WTC11 (cell line): ENCODE data around the gene SYNM. TPM values are rescaled to one million over a fixed set of nuclear protein-coding genes. Genes with fewer than 3 reads are reported as not detected.
A peak's percentile ranks its signal among the peaks of the same experiment; 100 is the strongest.

Experiments
- ATAC-seq: fragments of 200-7000 bp; cut with Tn5 transposase; 2 replicates; pipeline ENCODE4 v1.10.0; 2021; ENCODE audit warnings: mild to moderate bottlenecking, moderate library complexity
- CTCF ChIA-PET: fragments of 300-600 bp; sonication (Branson Sonifier 250); formaldehyde crosslinking; loops from one replicate; lab custom pipeline; 2021; ENCODE audit warnings: antibody characterized with exemption; lab: Charles Lee
- POLR2A ChIA-PET: fragments of 350-600 bp; sonication (Branson Sonifier 250); formaldehyde crosslinking; loops from one replicate; lab custom pipeline; 2021; ENCODE audit warnings: antibody characterized with exemption; lab: Charles Lee
- DNase-seq: peaks from one replicate; pipeline ENCODE4 v3.0.0; 2021; ENCODE audit warnings: low spot score
- H3K27ac Mint-ChIP-seq: 2 replicates; pipeline ENCODE4 v1.8.0; 2021; ENCODE audit warnings: mixed read lengths
- H3K27me3 Mint-ChIP-seq: 2 replicates; pipeline ENCODE4 v1.8.0; 2021; ENCODE audit warnings: low read depth, mild to moderate bottlenecking, moderate library complexity, mixed read lengths
- H3K36me3 Mint-ChIP-seq: 2 replicates; pipeline ENCODE4 v1.8.0; 2021; ENCODE audit warnings: mixed read lengths
- H3K4me1 Mint-ChIP-seq: 2 replicates; pipeline ENCODE4 v1.8.0; 2022; ENCODE audit warnings: mixed read lengths
- H3K4me3 Mint-ChIP-seq: 2 replicates; pipeline ENCODE4 v1.8.0; 2021; ENCODE audit warnings: mild to moderate bottlenecking, moderate library complexity, mixed read lengths
- H3K9me3 Mint-ChIP-seq: 2 replicates; pipeline ENCODE4 v1.8.0; 2021; ENCODE audit warnings: mixed read lengths
- ELF4 ChIP-seq: sonication (generic); formaldehyde crosslinking; IDR thresholded peaks from 2 replicates; pipeline ENCODE4 v1.8.1; 2022; ENCODE audit warnings: low read depth, mild to moderate bottlenecking, moderate library complexity, missing genetic modification reagents
- EMX1 ChIP-seq: fragments of 250-450 bp; sonication (Bioruptor Pico); IDR thresholded peaks from 2 replicates; pipeline ENCODE4 v1.8.0; 2021; ENCODE audit warnings: mild to moderate bottlenecking
- FOXJ3 ChIP-seq: sonication (generic); formaldehyde crosslinking; IDR thresholded peaks from 2 replicates; pipeline ENCODE4 v1.9.0; 2021; ENCODE audit warnings: missing genetic modification reagents, mild to moderate bottlenecking, borderline replicate concordance
- GABPB1 ChIP-seq: sonication (generic); formaldehyde crosslinking; IDR thresholded peaks from 2 replicates; pipeline ENCODE4 v1.8.1; 2023; ENCODE audit warnings: mild to moderate bottlenecking, missing genetic modification reagents
- HMGXB4 ChIP-seq: sonication (generic); formaldehyde crosslinking; IDR thresholded peaks from 2 replicates; pipeline ENCODE4 v1.8.1; 2023; ENCODE audit warnings: mild to moderate bottlenecking, moderate library complexity, missing genetic modification reagents
- JUN ChIP-seq: sonication (generic); formaldehyde crosslinking; IDR thresholded peaks from 2 replicates; pipeline ENCODE4 v1.8.0; 2023; ENCODE audit warnings: mild to moderate bottlenecking, missing genetic modification reagents
- NFYB ChIP-seq: sonication (generic); formaldehyde crosslinking; conservative IDR thresholded peaks from 2 replicates; pipeline ENCODE4 v1.8.0; 2022; ENCODE audit warnings: low read depth, missing genetic modification reagents
- PRDM15 ChIP-seq: sonication (generic); formaldehyde crosslinking; IDR thresholded peaks from 2 replicates; pipeline ENCODE4 v1.8.0; 2022; ENCODE audit warnings: missing genetic modification reagents
- TEAD4 ChIP-seq: sonication (generic); formaldehyde crosslinking; IDR thresholded peaks from 2 replicates; pipeline ENCODE4 v1.8.0; 2022; ENCODE audit warnings: mild to moderate bottlenecking, missing genetic modification reagents
- USF1 ChIP-seq: sonication (generic); formaldehyde crosslinking; IDR thresholded peaks from 2 replicates; pipeline ENCODE4 v1.8.0; 2022; ENCODE audit warnings: mild to moderate bottlenecking, missing genetic modification reagents
- ZBTB43 ChIP-seq: sonication (generic); formaldehyde crosslinking; IDR thresholded peaks from 2 replicates; pipeline ENCODE4 v1.8.1; 2023; ENCODE audit warnings: mild to moderate bottlenecking, missing genetic modification reagents
- ZNF121 ChIP-seq: sonication (generic); formaldehyde crosslinking; IDR thresholded peaks from 2 replicates; pipeline ENCODE4 v1.8.0; 2023; ENCODE audit warnings: missing genetic modification reagents
- ZNF317 ChIP-seq: sonication (generic); formaldehyde crosslinking; IDR thresholded peaks from 2 replicates; pipeline ENCODE4 v1.8.1; 2023; ENCODE audit warnings: low read depth, mild to moderate bottlenecking, moderate library complexity, missing genetic modification reagents, borderline replicate concordance
- ZNF423 ChIP-seq: fragments of 250-450 bp; sonication (Bioruptor Pico); IDR thresholded peaks from 2 replicates; pipeline ENCODE4 v2.1.2; 2022; ENCODE audit warnings: mild to moderate bottlenecking, moderate library complexity
- total RNA-seq: library from RNA; stranded (reverse); gene quantifications from 3 replicates; pipeline ENCODE4 v1.2.3, GENCODE V29; 2021

The SYNM gene
- total RNA-seq, 1 experiment from 2014 or later, result 2.2 TPM

- POLR2A ChIA-PET, result no interaction called here
These were observed 26.7 kb downstream of the SYNM start for GRCh38 chr15:99131441-99132023.

GRCh38 chr15:99132122-99132521, 27.2 kb downstream of the SYNM start:
- Mint-ChIP-seq H3K27ac (no peak overlapping the region), H3K27me3 (no peaks in the 10 kb centered on the region), H3K4me1 (peaks cover 8% of the 10 kb centered on the region), H3K4me3 (no peak overlapping the region), H3K36me3 (peaks cover 2% of the 10 kb centered on the region; the same call in 1 of the 2 replicates), H3K9me3 (no peaks in the 10 kb centered on the region)
- ATAC-seq (no peak), DNase-seq (no peak)
- CTCF ChIA-PET, result interaction anchor here (1.5 kb wide), 1 partner anchor 10 kb away, joined by 4 read pairs; no protein-coding TSS in a partner anchor
- no peak for TF ChIP-seq JUN (CRISPR knock-in tag)
- no peak for TF ChIP-seq PRDM15
- TF ChIP-seq ZBTB43 (CRISPR knock-in tag), result no peak
- POLR2A ChIA-PET, result no interaction called here

More at GRCh38 chr15:99131441-99132023, 26.7 kb downstream of the SYNM start:
- no peak for ATAC-seq
- TF ChIP-seq NFYB (no peak), GABPB1 (0 out of 2 replicates have a peak, but pooled peaks have one; percentile 17)
- TF ChIP-seq, all 79 proteins: peak for 1
- CTCF ChIA-PET, result interaction anchor here (0.9 kb wide), 1 partner anchor 26 kb away, joined by 4 read pairs; the partner anchor contains the start of gene SYNM
- no peak overlapping the region for H3K27ac Mint-ChIP-seq
- no peaks in the 10 kb centered on the region; the same call in 1 of the 2 replicates for H3K36me3 Mint-ChIP-seq
- H3K4me1 Mint-ChIP-seq, result 0 out of 2 replicates have a peak, but pooled peaks cover 2% of the 10 kb centered on the region
- no peak for DNase-seq
- H3K9me3 Mint-ChIP-seq, result no peaks in the 10 kb centered on the region
- no peak overlapping the region for H3K4me3 Mint-ChIP-seq
- no peaks in the 10 kb centered on the region for H3K27me3 Mint-ChIP-seq

GRCh38 chr15:99132634-99133287, 27.9 kb downstream of the SYNM start:
- ChIA-PET POLR2A (no interaction called here), CTCF (interaction anchor here (1.5 kb wide), 1 partner anchor 10 kb away, joined by 4 read pairs; no protein-coding TSS in a partner anchor)
- H3K9me3 Mint-ChIP-seq, result no peaks in the 10 kb centered on the region
- no peaks in the 10 kb centered on the region for H3K27me3 Mint-ChIP-seq
- peaks cover 8% of the 10 kb centered on the region; the same call in 1 of the 2 replicates for H3K36me3 Mint-ChIP-seq
- TF ChIP-seq ELF4 (CRISPR knock-in tag) (no peak), TEAD4 (no peak), EMX1 (CRISPR knock-in tag) (no peak), FOXJ3 (no peak), USF1 (CRISPR knock-in tag) (no peak), HMGXB4 (CRISPR knock-in tag) (no peak), ZNF423 (CRISPR knock-in tag) (no peak), ZNF121 (CRISPR knock-in tag) (no peak), ZNF317 (no peak)
- H3K4me3 Mint-ChIP-seq, result no peak overlapping the region
- ATAC-seq (no peak), DNase-seq (no peak)
- peaks cover 14% of the 10 kb centered on the region for H3K4me1 Mint-ChIP-seq
- no peak overlapping the region for H3K27ac Mint-ChIP-seq
